ENCODE data around the gene SLC14A1.
A peak's percentile ranks its signal among the peaks of the same experiment; 100 is the strongest.

SLC14A1 gene

DNA sequence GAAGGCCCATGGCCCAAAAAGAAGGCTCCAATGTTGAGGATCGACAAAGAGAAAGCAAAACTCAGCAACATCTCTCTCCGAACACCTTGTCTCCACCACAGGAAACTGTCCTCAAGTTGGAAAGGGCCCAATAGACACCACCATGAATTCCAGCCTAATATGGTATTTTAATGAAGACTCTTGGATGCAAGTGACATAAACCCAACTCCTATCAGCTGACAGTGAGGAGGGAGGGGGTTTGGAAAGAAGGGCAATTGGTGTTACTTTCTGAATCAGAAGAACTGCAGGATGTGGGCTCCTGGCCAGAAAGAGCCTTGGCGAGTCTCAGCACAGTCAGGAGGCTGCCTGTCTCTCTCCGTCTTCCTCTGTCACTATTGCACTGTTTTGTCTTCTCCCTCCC is 61.2 kb downstream of the SLC14A1 start:
- H3K27ac ChIP-seq = no peak overlapping the region
- TF ChIP-seq, protein P1, sequence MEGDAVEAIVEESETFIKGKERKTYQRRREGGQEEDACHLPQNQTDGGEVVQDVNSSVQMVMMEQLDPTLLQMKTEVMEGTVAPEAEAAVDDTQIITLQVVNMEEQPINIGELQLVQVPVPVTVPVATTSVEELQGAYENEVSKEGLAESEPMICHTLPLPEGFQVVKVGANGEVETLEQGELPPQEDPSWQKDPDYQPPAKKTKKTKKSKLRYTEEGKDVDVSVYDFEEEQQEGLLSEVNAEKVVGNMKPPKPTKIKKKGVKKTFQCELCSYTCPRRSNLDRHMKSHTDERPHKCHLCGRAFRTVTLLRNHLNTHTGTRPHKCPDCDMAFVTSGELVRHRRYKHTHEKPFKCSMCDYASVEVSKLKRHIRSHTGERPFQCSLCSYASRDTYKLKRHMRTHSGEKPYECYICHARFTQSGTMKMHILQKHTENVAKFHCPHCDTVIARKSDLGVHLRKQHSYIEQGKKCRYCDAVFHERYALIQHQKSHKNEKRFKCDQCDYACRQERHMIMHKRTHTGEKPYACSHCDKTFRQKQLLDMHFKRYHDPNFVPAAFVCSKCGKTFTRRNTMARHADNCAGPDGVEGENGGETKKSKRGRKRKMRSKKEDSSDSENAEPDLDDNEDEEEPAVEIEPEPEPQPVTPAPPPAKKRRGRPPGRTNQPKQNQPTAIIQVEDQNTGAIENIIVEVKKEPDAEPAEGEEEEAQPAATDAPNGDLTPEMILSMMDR (conservative IDR thresholded peaks at IDR 0.05) = no peak

GRCh38 chr18:45786941-45787340 is 63.0 kb downstream of the SLC14A1 start:
- H3K27ac ChIP-seq = no peak overlapping the region
- TF ChIP-seq, protein P1 (conservative IDR thresholded peaks at IDR 0.05) = no peak

GRCh38 chr18:45787346-45787745 is 63.4 kb downstream of the SLC14A1 start:
- no peak overlapping the region for H3K27ac ChIP-seq
- TF ChIP-seq, protein P1 (conservative IDR thresholded peaks at IDR 0.05) = no peak

DNA sequence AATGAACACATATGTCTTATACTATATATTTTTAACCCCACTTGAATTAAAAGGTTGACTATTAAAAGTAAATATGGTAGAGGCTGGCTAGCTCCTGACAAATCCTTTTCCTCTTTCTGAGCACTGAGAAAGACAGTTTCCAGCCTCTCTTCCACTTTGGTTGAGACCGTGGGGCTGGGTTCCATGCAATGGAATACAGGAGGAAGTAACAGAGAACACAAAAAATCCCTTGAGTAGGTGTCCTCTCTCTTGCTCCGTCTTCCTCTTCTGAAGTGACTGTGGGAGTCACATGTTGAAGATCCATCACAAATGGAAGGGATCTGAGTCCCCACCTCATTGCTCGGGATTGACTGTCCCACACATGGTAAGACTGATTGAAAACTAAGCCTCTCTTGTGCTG is 64.9 kb downstream of the SLC14A1 start:
- H3K27ac ChIP-seq = no peak overlapping the region
- TF ChIP-seq, protein P1 (conservative IDR thresholded peaks at IDR 0.05) = no peak

DNA sequence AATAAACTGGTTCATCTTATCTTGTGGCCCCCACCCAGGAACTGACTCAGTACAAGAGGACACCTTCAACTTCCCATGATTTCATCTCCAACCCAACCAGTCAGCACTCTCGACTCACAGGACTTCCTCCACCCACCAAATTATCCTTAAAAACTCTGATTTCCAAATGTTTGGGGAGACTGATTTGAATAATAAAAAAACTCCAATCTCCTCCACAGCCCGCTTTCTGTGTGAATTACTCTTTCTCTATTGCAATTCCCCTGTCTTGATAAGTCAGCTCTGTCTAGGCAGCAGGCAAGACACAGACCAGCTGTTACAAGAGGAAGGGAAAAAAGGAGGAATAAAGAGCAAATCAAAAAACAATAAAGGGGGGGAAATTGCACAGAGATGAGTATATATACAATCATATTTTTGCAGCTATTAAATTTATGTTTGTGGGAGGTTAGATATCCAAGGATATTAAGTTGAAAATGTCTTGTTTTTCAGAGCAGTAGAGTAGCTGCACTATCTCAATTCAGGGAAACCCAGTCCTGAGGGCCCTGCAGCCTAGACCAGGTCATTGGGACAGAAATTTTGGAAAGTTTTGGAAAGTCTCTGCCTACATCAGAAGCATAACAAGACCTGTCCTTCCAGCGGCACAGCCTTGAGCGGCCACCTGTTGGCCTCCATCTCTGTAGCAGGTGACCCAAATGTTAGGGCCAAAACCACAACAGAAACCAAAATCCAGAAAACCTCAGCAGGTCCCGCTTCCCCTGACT is 68.7 kb downstream of the SLC14A1 start:
- H3K27ac ChIP-seq = no peak overlapping the region
- TF ChIP-seq, protein P1 (conservative IDR thresholded peaks at IDR 0.05) = no peak

DNA sequence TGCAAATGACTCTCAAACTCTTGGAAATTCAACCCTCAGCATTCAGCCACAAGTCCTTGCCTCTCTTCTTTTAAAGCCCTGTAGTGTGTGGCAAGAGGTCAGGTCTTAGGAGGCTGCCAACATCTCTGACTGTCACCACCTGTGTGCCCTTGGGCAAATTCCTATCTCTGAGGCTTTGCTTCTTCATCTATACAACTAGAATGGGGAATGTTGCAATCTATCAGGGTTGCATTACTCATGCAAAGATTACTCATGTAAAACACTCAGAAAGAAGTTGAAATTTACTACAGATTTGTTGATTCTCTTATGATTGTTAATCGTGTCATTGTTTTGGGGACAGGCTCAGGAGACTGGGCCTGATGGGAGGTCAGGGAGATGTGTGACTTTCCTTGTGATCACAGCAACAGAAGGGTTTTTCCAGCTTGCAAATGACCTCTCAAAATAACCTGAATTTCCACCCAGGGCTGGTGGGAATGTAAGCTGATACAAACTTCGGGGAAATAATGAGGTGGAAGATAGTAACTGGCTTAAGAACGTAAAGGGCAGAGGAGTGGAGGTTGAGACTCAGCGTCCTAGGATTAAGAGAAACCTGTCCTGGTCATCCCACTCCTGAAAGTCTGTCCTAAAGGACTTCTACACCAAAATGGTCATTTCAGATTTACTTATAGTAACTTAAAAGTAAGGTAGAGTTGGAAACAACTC is 69.4 kb downstream of the SLC14A1 start:
- TF ChIP-seq, protein P1 (conservative IDR thresholded peaks at IDR 0.05) = no peak
- H3K27ac ChIP-seq = no peak overlapping the region

DNA sequence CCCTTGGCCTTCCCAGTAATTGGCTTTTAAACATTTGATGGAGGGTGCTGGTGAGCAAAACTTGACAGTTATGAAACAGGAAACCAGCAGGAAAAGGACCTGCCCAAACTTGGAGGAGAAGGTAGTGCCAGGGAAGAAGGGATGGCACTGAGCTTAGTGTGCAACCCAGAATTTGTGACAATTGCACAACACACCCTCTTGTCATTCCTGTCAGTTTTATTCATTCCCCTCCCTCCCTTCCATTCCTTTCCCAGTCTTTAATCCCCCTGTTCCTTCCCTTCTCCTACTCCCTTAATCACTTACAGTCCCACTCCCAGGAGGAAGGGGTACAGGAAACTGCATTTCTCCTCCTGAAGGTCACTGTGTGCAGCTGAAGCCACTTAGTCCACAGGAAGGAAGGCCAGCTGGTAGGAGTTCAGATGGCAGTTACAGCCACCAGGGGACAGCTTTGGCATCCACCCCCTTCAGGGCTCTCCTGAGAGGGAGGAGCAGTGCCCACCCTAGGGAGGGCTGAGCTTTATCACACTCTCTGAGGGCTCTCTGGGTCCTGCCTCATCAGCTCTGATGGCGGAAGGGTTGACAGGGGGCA is 77.5 kb downstream of the SLC14A1 start:
- TF ChIP-seq, protein P1 (conservative IDR thresholded peaks at IDR 0.05) = no peak
- H3K27ac ChIP-seq = peak overlapping the region; percentile 97
